IgD-negative memory B cell (primary cell): ENCODE results near the gene RPS19BP1. TPM values are rescaled to one million over a fixed set of nuclear protein-coding genes. Genes with fewer than 3 reads are reported as not detected.

Experiments
- H3K27ac Mint-ChIP-seq, 3 donors: one replicate each; pipeline ENCODE4 v1.8.0; 2020 to 2022; ENCODE audit warnings: mild to moderate bottlenecking in 3 of 3, mixed read lengths in 3 of 3, moderate library complexity in 1 of 3
- H3K27me3 Mint-ChIP-seq: one replicate; pipeline ENCODE4 v1.8.0; 2021; ENCODE audit warnings: mixed read lengths
- H3K36me3 Mint-ChIP-seq: one replicate; pipeline ENCODE4 v1.8.0; 2020; ENCODE audit warnings: mild to moderate bottlenecking, mixed read lengths
- H3K4me1 Mint-ChIP-seq, 3 donors: one replicate each; pipeline ENCODE4 v1.8.0; 2020 to 2022; ENCODE audit warnings: mixed read lengths in 3 of 3, mild to moderate bottlenecking in 1 of 3
- H3K4me3 Mint-ChIP-seq, 4 donors: one replicate each; pipeline ENCODE4 v1.8.0; 2020 to 2022; ENCODE audit warnings: mild to moderate bottlenecking in 4 of 4, mixed read lengths in 4 of 4, moderate library complexity in 3 of 4
- H3K9me3 Mint-ChIP-seq, 3 donors: one replicate each; pipeline ENCODE4 v1.8.0; 2020 to 2021; ENCODE audit warnings: mixed read lengths in 3 of 3, mild to moderate bottlenecking in 1 of 3
- polyA plus RNA-seq: library from polyadenylated mRNA; unstranded; fragments of 300-500 nt; fragmentation: Illumina TruSeq; gene quantifications from one replicate; pipeline ENCODE4 v1.2.3, GENCODE V29; 2021

The RPS19BP1 gene
- polyA plus RNA-seq, 1 donor from 2014 or later = 156 TPM

DNA sequence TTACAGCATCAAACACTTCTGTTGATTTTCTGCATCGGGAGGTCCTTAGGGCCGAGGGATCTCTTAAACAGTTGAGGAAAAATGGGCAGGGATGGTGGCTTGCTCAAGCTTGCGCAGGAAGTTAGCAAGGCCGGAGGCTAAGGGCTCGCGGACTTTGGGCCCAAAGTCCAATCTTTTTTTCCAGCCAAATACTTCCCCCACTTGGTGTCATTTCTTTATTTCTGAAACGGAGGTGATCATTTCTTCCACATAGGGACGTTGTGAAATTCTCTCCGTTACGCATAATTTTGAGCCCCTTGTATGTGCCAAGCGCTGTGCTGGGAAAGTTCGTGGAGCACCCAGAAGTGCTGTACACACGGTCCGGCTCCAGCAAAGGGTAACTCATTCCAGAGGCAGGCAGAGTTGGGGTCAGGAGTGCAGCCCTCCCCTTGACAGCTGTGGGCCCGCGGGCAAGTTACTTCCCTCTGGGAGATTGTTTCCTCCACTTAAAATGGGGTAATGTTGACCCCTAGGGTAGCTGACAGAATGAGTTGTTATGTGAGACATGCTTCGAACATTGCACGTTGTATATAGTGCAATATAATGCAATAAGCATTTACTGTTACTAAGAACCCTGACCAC, 29.6 kb downstream of the RPS19BP1 start:
- peak overlapping the region; percentile 39 to 93 (median 75) for H3K27ac Mint-ChIP-seq
- no peaks in the 10 kb centered on the region for H3K27me3 Mint-ChIP-seq
- no peaks in the 10 kb centered on the region for H3K9me3 Mint-ChIP-seq
- H3K4me1 Mint-ChIP-seq = peaks cover 23 to 25% (median 24%) of the 10 kb centered on the region in 3 donors
- H3K36me3 Mint-ChIP-seq = peaks cover 11% of the 10 kb centered on the region
- peak overlapping the region; percentile 87 to 99 (median 96) for H3K4me3 Mint-ChIP-seq

DNA sequence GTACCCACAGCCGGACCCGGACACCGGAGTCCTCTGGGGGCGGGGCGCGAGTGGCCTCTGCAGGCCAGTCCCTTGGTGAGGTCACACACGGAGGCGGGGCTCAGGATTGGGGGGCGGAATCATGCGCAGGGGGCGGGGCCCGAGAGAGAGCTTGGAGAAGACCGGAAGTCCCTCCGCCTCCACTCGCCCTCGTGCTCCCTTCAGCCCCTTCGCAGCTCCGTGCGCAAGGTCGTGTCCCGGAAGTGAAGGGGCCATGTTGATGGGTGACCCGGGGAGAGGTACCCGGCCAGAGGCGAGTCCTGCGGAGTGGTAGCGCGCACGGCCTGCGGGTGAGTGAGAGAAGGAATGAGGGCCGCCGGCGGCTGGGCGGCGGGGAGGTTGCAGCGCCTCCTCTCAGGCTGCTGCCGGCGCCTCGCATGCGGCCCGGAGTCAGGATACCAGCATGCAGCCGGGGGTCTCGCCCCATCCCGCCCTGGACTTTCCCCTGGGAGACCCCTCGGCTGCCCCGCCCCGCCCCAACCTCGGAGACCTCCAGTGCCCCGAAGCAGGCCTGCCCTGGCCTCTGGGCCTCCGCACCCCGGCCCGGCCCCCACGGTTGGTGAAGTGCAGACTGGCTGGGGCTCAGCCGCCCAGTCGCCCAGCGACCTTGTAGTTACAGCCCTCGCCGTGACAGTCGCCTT, 30.3 kb downstream of the RPS19BP1 start, which contains the start of gene MIEF1:
Gene MIEF1 (plus strand): TSS at position 182 of the 680 bp plus-strand sequence. CDS start 9,005 bp downstream, outside the sequence.
- Mint-ChIP-seq H3K27me3 (no peaks in the 10 kb centered on the region), H3K9me3 (no peaks in the 10 kb centered on the region), H3K27ac (peak within 1 kb of the TSS; percentile 75 to 93 (median 92)), H3K36me3 (peaks cover 11% of the 10 kb centered on the region), H3K4me1 (peaks cover 23 to 25% (median 25%) of the 10 kb centered on the region in 3 donors), H3K4me3 (peak within 1 kb of the TSS; percentile 87 to 99 (median 96))

DNA sequence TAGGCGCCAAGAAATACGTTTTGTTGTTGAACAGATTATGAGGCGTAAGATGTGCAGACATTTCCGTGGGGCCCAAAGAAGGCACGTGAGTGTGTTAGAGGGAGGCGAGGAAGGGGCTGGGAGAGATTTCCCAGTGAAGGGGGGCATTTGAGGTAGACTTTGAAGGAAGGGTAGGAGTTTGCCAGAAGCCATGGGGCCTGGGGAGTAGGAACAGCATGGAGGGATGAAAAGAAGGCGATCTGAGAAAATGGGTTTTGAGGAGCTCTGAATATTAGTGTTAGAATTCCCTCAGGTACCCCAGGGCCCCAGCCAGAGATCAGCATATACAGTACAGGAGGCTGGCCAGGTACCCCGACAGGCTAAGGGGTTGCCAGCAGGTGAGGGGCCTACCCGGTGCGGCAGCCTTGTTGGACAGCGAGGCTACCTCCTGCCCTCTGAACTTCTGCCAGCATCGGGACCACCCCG, 30.9 kb downstream of the RPS19BP1 start:
- Mint-ChIP-seq H3K27me3 (no peaks in the 10 kb centered on the region), H3K36me3 (peaks cover 11% of the 10 kb centered on the region), H3K9me3 (no peaks in the 10 kb centered on the region), H3K4me1 (peaks cover 22 to 26% (median 23%) of the 10 kb centered on the region in 3 donors), H3K4me3 (peak overlapping the region; percentile 87 to 99 (median 96)), H3K27ac (peak overlapping the region; percentile 5 to 93 (median 92))

DNA sequence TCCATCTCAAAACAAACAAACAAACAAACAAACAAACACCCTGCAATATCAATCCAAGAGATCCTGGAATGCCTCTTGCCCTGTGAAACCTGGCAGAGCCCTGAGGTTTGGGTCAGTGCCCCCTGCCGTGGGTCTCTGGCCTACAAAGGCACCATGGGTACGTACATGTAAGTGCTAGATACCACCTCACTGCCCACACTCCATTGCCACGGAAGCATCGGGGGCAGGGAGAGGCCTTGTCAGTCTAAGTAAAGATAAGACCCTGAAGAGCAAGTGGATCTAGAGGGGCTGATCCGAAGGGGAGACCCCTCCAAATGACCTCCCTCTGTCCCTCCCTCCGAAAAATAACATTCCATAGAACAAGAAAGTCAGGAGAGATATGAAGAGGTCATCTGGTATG, 32.4 kb downstream of the RPS19BP1 start:
- peak overlapping the region in 1 of 4 donors; percentile 59 for H3K4me3 Mint-ChIP-seq
- peaks cover 19 to 22% (median 19%) of the 10 kb centered on the region in 3 donors for H3K4me1 Mint-ChIP-seq
- H3K27ac Mint-ChIP-seq = peak overlapping the region in 2 of 3 donors; percentile 39 to 51
- H3K36me3 Mint-ChIP-seq = peaks cover 6% of the 10 kb centered on the region
- no peaks in the 10 kb centered on the region for H3K27me3 Mint-ChIP-seq
- H3K9me3 Mint-ChIP-seq = no peaks in the 10 kb centered on the region

DNA sequence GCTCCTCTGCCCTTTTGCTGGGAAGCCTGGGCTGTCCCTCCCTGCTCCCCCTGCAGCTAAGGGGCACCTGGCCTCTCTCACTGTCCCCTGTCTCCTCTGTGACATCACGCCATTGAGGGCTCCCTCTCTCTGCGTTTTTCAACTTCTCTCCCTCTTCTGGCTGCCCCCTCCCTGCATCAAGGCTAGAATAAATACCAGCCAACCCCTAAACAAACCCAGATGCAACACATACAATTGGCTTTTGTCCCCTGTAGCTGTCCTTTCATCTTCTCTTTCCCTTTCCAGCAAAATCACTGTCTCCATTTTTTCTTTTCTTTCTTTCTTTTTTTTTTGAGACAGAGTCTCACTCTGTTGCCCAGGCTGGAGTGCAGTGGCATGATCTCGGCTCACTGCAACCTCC, 33.7 kb downstream of the RPS19BP1 start:
- Mint-ChIP-seq H3K27ac (no peak overlapping the region), H3K4me3 (peak overlapping the region in 1 of 4 donors; percentile 26), H3K4me1 (peaks cover 19 to 20% (median 19%) of the 10 kb centered on the region in 3 donors), H3K27me3 (no peaks in the 10 kb centered on the region), H3K36me3 (peaks cover 5% of the 10 kb centered on the region), H3K9me3 (no peaks in the 10 kb centered on the region)

DNA sequence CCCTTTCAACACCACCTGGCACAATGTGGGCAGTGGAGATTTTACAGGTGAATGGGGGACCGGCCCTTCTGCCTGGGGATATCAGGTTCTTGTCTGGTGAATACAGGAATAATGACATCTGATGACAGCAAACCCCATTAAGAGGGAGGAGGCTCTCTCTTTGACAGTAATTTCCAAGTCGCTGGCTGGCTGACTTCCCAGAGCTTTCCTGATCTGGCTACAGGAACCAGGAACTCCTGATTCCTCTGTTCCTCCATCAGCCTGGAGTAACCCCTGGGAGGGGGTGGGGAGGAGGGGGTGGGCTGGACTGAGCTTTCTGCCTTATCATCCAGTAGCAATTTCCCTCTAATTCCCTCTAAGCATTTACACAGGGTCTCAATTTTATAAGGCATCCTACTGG, 34.2 kb downstream of the RPS19BP1 start:
- Mint-ChIP-seq H3K27ac (no peak overlapping the region), H3K4me3 (no peak overlapping the region), H3K9me3 (no peaks in the 10 kb centered on the region), H3K27me3 (no peaks in the 10 kb centered on the region), H3K36me3 (peaks cover 2% of the 10 kb centered on the region), H3K4me1 (peaks cover 18% of the 10 kb centered on the region in 3 donors)

DNA sequence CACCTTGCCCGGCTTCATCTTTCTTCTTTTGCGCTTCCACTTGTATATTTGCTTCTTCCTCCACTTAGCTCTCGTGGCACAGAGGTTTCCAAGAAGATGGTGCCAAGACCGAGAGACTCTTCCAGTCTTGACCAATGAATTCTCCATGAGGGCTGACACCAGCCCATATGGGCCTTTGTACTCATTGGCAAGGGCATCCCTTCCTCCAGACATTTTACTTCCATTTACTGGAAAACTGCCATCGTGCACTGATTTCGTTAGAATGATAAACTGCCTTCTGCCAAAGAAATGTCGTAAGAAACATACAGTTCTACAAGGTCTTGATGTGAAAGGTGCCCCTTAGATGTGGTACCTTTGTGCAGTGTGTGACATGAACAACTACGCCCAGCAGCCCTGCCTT, 35.1 kb downstream of the RPS19BP1 start:
- H3K27ac Mint-ChIP-seq = peak overlapping the region in 1 of 3 donors; percentile 21
- H3K4me1 Mint-ChIP-seq = peaks cover 14 to 19% (median 16%) of the 10 kb centered on the region in 3 donors
- no peak overlapping the region for H3K4me3 Mint-ChIP-seq
- no peaks in the 10 kb centered on the region for H3K9me3 Mint-ChIP-seq
- H3K36me3 Mint-ChIP-seq = peaks cover 2% of the 10 kb centered on the region
- no peaks in the 10 kb centered on the region for H3K27me3 Mint-ChIP-seq

DNA sequence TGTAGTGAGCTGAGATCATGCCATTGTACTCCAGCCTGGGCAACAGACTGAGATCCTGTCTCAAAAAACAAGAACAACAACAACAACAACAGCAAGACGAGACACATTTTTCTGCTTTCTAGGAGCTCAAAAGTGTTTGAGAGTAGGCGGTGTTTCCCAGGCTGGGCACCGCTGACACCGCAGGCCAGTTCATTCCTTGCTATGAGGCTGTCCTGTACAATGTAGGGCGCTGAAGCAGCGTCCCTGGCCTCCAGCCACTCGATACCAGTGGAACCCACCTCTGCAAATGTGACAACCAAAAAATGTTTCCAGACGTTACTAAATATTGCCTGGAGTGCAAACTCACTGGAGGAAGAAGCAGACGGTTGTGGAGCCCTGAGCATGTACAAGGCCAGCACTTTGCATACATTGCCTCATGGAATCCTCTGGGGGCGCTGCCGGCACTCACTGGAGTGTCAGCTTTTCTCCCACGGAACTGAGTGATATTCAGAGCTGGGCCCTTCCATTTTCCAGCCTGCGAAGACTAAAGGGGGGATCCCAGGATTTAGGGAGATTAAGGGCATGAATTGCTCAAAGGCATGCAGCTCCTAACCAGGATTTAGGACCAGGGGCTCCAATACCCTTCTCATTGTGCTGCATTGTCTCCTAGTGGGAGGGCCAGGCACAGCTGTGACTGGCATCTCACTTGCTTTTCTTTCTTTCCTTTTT, 36.3 kb downstream of the RPS19BP1 start:
- H3K9me3 Mint-ChIP-seq = no peaks in the 10 kb centered on the region
- peaks cover 10 to 14% (median 11%) of the 10 kb centered on the region in 3 donors for H3K4me1 Mint-ChIP-seq
- peak overlapping the region in 1 of 4 donors; percentile 3 for H3K4me3 Mint-ChIP-seq
- no peaks in the 10 kb centered on the region for H3K36me3 Mint-ChIP-seq
- H3K27me3 Mint-ChIP-seq = no peaks in the 10 kb centered on the region
- H3K27ac Mint-ChIP-seq = peak overlapping the region; percentile 25 to 52 (median 31)

DNA sequence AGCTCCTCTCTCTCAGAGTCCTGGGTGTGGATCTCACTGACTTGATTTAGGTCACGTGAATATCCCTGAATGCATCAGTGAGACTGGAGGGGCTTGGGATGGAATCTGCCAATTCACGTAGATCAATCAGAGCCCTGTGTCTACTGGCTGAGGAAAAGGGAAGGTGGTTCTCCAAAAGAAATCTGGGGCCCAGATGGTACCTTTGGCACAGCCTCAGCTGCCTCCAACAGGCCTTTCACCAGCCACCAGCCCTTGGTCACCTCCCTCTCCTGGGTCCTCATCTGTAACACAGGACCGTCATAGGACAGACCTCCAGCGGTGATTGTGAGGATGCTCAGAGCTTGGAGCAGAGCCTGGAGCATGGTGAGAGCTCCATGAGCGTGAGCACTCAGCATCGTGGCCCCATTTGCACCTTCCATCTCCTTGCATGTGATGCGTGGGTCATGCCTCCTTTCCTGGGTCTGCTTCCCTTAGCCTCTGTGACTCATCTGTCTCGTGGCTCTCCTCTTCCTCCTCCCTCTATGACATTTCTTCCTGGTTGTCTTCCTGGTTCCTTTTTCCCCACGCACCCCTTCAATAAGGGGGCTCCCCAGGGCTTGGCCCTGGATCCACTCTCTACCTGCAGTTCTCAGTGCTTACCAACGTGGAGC, 38.0 kb downstream of the RPS19BP1 start:
- H3K36me3 Mint-ChIP-seq = no peaks in the 10 kb centered on the region
- no peak overlapping the region for H3K4me3 Mint-ChIP-seq
- no peaks in the 10 kb centered on the region for H3K27me3 Mint-ChIP-seq
- H3K27ac Mint-ChIP-seq = peak overlapping the region in 1 of 3 donors; percentile 74
- H3K4me1 Mint-ChIP-seq = peaks cover 16 to 21% (median 17%) of the 10 kb centered on the region in 3 donors
- H3K9me3 Mint-ChIP-seq = no peaks in the 10 kb centered on the region

DNA sequence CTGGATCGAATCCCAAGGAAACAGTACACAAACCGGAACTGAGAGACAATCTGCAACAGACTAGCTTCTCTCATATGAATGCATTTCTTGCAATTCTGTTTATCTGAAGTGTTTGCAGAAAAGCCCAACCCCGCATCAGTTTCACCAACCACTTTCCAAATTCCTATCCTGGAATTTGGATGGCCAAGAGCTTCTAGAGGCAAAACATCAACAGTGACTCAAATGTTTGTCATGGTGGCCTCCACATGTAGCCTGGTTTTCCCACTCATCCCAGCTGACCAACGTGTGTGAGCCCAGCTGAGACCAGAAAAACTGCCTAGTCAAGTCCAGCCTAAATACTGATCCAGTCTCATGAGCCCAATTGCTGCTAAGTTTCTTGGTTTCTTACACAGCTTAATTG, 38.8 kb downstream of the RPS19BP1 start:
- H3K27ac Mint-ChIP-seq = peak overlapping the region in 1 of 3 donors; percentile 9

DNA sequence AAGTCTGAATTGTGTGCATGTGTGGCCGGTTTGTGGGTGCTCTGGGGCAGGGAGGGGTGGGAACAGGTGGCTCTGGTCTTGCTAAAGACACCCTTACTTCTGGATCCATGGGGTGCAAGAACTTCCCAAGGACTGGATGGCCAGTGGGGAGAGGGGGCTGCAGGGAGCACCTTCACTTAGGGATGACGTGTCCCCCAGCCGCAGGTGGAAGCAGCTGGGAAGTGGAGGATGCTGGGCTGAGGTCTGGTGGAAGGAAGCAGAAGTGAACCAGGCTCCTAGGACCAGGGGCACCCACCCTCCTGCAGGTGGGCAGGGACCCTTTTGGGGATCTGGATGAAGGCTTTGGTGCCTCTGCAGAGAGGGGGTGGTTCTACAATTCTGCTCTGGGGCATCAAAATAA, 40.4 kb downstream of the RPS19BP1 start:
- H3K36me3 Mint-ChIP-seq = peaks cover 2% of the 10 kb centered on the region
- no peak overlapping the region for H3K27ac Mint-ChIP-seq
- H3K9me3 Mint-ChIP-seq = no peaks in the 10 kb centered on the region
- peaks cover 16 to 21% (median 17%) of the 10 kb centered on the region in 3 donors for H3K4me1 Mint-ChIP-seq
- H3K4me3 Mint-ChIP-seq = no peak overlapping the region
- no peaks in the 10 kb centered on the region for H3K27me3 Mint-ChIP-seq

More for the DNA sequence above, 38.8 kb downstream of the RPS19BP1 start:
- peaks cover 16 to 23% (median 17%) of the 10 kb centered on the region in 3 donors for H3K4me1 Mint-ChIP-seq
- peak overlapping the region in 1 of 4 donors; percentile 21 for H3K4me3 Mint-ChIP-seq
- H3K36me3 Mint-ChIP-seq = no peaks in the 10 kb centered on the region
- no peaks in the 10 kb centered on the region for H3K9me3 Mint-ChIP-seq
- no peaks in the 10 kb centered on the region for H3K27me3 Mint-ChIP-seq

DNA sequence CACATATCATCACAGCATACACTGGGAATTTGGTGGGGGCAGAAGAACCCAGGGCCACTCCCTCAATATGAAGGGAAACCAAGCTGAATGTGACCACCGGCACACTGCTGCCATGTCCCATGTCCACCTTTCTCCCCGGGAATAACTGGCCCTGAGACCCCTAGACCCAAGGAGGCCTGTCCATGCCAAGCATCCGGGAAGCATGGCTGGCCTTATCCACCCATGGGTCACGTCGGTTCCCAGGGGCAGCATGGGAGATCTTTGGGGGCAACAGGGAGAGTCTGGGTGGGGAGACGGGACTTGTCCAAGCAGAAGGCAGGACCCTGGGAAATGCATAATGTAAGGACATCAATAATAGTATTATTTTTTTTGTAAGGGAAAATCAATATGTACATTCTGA, 40.9 kb downstream of the RPS19BP1 start:
- Mint-ChIP-seq H3K27ac (no peak overlapping the region), H3K4me3 (no peak overlapping the region), H3K9me3 (no peaks in the 10 kb centered on the region), H3K36me3 (peaks cover 2% of the 10 kb centered on the region), H3K4me1 (peaks cover 16 to 20% (median 17%) of the 10 kb centered on the region in 3 donors), H3K27me3 (no peaks in the 10 kb centered on the region)

DNA sequence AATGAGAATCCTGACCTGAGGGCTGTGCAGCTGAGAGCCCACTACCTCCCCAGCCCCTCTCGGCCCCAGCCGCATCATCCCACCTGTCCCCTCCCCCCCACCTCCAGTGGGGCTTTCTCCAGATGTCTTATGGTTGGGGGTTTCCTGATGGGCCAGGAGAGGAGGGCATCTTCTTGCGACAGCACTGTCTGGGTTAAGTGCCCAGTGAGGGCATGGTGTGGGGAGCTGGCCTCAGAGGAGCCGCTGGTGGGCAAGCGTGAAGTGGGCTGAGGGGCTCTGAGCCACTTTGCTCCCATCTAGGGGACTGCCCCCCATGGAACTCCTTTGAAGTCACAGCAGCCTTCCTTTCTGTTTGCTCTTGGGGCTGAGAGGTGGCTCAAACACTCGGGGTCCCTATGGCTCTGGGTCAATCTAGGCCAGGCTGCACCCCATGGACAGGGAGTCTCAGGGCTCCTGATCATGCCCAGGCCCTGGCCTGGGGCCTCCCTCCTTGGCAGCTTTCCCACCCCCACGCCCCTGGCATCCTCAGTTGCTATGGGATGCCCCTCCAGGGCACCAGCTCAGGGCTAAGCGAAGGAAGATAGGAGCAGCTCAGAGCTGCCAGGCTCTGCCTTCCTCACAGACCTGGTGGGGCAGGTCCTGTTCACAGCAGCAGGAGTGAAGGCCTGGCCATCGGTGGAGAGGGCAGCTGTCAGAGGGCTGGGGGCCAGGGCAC, 41.4 kb downstream of the RPS19BP1 start:
- no peak overlapping the region for H3K27ac Mint-ChIP-seq
- H3K36me3 Mint-ChIP-seq = peaks cover 2% of the 10 kb centered on the region
- H3K27me3 Mint-ChIP-seq = no peaks in the 10 kb centered on the region
- H3K4me1 Mint-ChIP-seq = peaks cover 13 to 15% (median 13%) of the 10 kb centered on the region in 3 donors
- no peaks in the 10 kb centered on the region for H3K9me3 Mint-ChIP-seq
- H3K4me3 Mint-ChIP-seq = no peak overlapping the region
